NCI-H524 treated with DMSO at 0.1 percent for 48 hours (cell line): ENCODE data around the gene MAPKAPK2.
A peak's percentile ranks its signal among the peaks of the same experiment; 100 is the strongest.

ENCODE experiments used
- DNase-seq: peaks from one replicate; lab custom pipeline; 2025; lab: John Stamatoyannopoulos, UW

The MAPKAPK2 gene

DNA sequence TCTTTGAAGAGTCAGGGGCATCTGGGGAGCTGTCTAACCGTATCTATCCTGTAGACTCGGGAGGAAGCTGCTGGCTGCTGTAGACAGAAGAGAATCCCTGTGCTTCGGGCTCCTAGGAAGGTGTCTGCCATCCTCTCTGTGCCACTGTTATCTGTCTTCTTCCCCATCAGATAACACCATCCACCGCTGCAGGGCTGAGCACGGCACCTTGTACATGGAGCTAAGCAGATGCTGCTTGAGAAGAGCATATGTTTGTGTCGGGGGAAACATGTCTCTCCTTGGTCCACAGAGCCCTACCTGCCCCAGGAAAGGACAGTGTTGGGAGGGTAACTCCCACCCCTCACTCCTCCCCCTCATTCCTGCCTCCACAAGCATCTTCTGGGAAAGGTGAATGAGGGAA lies 1.4 kb upstream of the MAPKAPK2 start:
- DNase-seq: no peak

DNA sequence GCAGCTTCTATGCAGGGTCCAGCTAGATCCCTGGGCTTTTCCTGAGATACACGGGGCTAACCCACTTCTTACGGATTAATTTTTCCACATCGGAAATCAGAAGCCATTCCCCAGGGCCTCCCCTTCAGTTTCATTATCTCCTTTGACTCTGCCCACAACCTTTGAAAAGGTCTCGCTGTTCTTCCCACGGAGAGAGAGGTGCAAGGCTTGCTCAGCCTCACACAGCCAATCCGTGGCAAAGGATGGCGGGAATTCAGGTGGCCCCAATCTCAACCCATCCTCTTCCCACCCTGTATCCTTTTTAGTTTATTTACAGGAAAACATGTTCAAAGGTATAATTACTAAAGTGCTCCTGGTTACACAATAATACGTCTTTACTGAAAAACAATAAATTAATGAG lies 702 bp upstream of the MAPKAPK2 start:
- no peak for DNase-seq

DNA sequence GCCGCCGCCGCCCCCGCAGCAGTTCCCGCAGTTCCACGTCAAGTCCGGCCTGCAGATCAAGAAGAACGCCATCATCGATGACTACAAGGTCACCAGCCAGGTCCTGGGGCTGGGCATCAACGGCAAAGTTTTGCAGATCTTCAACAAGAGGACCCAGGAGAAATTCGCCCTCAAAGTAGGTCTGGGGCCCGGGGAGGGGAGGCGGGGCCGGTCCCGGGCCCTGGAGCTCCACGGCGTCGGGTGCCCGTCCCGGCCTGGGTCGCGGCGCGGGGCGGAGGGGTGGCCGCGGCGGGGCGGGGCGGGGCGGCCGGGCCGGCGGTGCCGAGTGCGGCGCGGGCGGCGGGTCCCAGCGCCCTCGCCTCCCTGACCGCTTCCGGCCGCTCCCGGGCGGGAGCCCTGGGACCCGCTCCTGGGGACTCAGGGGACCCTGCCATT lies 646 bp downstream of the MAPKAPK2 start:
- no peak for DNase-seq

DNA sequence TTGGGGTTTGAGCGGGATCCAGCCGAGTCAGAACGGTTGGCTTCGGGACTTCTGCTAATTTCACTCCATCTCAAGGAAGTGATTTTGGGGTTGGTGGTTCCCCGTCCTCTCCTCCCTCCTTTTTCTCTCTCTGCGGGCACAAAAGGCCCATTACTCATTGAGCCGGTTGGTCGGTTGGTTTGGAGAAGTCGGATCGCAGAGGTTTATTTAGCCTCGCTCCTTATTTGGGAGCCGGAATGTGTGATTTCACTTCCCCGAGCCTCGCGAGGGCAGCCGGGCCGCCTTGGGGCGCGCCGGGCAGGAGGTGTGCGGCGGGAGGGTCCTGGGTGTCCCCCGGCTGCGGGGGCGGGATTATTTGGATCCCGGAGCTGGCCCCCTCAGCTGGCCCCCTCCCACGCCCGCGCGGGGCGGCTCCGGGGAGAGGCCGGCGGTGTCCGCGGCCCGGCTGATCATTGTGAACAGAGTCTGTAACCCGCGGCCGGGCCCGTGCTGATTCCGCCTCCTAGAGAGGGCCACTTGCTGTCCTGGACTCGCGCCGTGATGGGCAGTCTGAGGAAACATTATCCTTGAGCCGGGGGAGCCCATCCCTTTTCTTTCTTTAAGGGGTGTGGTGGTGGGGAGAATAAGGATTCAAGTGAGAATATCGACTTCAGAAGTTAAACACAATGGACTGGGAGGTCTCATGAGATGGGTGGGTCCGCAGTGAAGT lies 1.2 kb downstream of the MAPKAPK2 start:
- DNase-seq: no peak

DNA sequence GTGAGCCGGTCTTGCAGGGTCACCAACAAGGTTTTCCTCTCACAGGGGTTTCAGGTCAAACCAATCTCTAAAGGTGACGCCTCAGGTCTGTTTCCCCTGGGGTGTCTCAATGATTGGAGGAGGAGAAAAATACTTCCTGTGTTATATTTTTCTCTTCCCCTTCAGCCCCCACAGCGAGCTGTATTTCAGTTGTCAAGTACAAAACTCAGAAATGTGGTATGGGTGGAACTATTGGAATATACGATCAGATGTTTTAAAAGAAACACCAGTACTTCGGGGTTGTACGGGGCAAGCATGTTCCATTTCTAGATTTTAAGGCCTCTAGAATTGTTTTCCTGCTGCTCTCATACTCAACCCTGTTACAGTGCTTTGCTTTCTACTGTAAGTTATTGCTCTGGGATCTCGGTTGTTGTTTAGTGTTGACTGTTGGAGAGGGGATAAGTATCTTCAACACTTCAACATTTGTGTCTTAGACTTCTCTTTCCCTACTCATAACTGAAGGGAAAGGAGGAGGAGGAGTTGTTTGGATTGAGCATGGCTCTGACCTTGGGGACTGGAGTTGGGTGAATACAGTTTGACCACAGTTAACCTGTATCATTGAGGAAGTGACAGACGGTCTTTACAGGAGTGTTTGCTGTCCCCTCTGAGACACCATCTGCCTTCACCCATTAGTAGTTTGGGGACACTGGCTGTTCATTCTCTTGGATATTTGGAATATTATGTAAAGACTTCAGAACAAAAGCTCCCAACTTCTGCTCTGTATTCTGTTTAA lies 2.0 kb downstream of the MAPKAPK2 start:
- DNase-seq: peak; percentile 61

DNA sequence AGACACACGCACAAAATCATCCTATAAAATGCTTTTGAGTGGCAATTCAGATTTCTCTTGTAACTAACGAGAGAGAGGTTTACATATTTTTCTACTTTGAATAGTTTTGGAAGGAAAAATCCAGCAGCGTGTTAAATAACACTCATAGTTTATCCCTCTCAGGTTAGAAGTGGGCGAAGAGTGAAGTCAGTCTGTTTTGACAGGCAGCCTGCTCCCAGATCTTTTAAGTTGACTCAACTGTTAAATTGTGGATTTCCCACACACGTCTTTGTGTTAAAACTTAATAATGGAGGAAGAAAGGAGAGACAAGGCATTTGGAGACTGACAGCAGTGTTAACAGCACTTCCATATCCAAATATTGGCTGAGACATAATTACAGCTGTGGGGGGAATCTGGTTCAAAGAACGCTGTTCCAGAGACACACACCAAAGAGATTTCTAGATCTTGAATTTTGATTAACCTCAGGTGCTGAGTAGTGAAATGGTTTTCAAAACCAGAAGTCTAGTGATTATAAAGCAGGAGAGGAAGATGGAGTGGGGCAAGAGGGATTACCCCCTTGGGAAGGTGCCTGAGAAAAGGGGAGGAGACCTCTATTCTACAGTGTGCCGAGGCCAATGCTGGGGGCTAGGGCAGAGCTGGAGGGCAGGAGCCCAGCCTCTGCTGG lies 2.7 kb downstream of the MAPKAPK2 start:
- DNase-seq: no peak

DNA sequence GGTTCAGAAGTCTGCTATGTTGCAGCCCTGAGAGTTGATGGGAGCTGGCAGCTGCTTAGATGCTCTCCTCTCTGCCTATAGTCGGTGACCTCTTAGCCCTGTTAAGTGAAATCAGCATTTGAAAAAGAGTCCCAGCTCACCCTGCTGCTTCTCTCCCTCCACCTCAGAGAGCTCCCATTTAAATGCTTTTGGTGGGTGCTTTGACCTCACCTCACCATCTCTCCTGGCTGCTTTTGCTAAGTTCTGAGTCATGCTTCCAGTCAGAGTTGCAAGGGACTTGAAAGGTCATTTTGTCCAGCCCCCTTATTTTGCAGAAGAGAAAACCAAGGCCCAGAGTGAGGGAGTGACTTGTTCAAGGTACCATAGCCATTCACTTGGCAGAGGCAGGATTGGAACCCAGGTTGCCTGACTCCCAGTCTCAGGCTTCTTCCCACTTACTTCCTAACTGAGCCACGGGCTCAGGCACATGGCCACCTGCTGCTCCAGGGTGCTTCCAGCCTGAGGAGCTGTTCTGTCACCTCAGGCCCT lies 3.3 kb downstream of the MAPKAPK2 start:
- DNase-seq: no peak

DNA sequence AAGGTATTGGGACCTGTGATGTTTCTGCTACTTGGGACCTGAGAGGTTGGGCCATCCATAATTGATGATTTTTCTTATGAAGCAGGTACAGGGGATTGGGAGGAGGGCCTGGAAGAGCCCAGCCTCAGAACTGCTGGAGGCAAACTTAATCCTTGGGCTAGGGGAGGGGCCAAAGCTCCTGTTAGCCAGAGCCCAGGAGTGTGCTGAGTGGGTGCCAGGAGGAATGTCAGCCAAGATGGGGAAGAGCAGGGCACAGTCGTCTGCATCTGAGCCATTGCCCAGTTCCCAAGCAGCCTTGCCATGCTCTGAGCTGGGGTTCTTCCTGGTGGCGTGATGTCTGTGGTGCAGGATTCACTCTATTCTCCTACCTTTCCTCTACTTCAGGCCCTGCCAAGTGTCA lies 5.8 kb downstream of the MAPKAPK2 start:
- no peak for DNase-seq

DNA sequence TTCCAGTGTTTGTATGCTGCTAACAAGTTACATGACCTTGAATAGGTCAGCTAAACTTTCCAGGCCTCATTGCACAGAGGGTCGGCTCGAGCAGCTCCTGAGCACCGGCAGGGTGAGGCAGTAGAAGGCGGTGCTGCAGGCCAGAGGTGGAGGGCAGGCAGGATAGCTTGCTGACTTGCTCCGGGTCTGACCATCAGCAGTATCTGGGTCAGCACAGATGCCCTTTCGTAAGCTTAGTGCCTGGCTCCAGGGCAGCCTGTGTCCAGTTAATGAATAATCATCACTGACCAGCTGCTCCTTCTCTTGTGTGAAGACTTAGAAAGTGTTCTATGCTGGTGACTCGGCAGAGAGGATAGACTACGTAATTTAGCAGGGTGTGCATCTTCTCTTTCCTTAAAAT lies 6.9 kb downstream of the MAPKAPK2 start:
- no peak for DNase-seq

DNA sequence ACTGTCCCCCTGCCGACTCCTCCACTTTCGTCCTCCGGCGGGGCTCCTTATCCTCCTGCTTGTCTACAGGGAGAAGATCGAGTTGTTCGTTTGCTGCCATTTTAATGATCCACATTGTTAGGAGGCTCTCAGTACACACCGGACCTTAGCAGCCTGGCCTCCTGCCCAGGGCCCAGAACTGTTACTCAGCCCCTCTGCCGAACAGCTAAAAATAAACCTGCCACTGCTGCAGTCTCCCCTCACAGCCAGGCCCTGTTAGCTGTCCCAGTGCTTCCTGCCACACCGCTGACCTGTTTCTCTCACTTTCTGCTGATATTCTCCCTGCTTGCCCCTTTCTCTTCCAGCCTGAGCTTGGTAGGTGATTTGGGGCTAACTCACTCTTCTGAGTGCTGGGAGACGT lies 8.3 kb downstream of the MAPKAPK2 start:
- no peak for DNase-seq

DNA sequence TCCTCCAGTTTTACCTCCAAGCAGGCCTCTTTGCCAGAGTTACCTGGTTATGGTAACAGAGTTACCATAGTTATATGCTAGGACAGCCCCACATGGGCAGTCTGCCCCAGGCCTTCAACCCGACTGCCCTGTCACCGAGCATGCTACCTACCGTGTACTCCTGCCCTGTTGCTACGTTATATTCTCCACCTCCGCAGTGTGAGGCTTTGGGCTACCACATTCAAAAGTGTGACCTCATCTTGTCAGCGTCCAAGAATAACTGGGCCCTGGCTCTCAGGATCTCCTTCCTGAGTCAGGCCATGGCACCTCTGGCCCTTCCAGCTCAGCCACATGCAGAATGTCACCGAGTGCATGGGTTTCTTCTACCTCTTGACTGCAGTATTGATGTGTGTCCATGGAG lies 8.9 kb downstream of the MAPKAPK2 start:
- DNase-seq: no peak

DNA sequence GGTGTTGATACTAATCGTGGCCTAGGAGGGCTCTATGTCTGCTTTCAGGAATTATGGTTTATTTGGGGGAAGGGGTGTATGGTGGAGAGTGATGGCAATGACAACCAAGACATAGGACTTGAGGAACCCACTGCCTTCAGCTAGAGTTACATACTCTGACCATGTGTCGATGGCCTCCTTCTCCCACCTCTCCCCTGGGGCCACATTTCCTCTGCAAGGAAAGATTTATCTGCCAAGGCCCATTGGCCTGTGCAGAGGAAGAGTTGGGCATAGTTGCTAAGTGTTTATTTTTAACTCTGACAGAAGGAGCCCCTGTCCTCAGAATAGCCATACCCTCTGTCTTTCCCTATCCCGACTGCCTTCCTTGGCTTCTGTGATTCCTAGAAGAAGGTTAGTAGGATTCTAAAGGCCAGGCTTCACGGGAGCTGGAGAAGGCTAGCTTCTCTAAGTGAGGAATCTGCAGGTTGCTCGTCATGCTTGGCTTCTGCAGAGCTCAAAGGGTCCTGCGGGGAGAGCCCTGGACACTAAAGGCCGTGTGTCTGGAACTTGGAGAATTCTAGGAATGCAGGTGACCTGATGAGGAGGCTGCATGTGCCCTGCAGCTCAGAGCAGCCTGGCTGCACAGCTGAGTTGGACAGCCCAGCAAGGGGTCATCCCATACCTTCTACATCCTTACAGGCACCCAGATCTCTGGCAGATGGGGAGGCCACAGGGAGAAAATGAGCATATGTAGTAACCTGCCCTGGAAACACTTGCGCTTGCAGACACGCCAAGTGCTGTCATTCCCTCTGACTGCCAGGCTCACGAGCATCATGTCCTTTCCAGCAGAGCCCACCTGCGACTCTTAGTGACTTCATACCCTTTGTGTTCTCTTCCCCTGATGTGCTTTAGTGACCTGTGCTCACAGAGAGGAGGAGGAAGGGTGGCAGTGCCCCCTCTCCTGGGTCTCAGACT lies 9.7 kb downstream of the MAPKAPK2 start:
- no peak for DNase-seq

DNA sequence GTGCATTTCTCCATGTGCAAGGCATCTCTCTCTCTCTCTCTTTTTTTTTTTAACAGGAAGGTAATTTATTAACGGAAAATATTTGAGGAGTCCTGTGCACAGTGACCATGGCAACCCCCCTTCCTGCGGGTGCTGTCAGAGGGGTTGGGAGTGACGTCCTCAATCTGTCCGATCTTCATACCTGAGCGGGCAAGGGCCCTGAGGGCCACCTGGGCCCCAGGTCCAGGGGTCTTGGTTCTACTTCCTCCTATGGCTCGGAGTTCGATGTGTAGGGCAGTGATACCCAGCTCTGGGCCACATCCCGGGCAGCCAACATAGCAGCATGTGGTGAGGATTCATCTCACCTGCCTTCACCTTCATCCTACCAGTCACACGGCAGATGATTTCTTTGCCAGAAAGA lies 11.0 kb downstream of the MAPKAPK2 start:
- DNase-seq: no peak

DNA sequence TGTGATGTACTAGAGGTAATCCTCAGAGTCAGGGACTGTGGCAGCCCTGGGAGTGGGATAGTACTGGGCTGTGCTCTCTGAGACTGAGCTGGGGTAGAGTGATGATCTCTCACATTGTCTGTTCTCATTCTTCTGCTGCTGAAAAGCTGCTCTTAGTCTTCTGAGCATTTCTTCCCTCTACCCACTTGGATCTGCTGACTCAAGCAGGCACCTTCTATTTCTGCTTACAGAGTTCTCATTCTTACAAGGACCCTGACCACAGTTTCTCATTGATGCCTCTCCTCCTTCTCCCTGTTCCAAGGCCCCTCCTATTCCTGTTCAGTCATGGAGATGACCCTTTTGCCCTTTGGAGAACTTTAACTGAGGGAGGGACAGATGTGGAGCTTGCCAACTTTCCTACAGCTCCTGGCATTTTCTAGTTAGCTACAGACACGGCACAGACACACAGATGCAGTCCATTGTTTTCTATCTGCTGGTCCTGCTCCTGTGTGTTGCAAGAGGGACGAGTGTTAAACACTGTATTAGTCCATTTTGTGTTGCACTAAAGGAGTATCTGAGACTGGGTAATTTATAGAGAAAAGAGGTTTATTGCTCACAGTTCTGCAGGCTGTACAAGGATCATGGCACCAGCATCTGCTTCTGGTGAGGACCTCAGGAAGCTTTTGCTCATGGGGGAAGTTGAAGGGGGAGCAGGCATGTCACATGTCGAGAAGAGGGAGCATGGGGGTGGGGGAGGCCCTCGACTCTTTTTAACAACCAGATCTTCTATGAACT lies 12.3 kb downstream of the MAPKAPK2 start:
- no peak for DNase-seq

DNA sequence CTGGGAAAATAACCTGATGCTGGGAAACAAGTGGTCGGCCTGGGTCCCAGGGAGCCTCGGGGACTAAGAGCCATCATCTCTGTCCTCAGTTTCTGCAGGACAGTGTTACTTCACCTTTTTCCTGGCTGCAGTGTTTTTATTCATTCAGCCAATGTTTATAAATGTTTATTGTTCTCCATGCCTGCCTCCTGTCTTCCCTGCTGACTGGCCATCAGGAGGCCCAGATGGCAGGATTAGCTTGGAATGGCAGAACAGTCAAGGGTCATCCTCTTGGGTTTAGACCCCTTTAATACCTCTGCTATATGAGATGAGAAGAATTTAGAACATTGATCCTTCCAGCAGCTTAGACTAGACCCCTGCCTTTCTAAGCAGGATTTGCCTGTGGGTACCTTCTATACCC lies 13.3 kb downstream of the MAPKAPK2 start:
- peak; percentile 31 for DNase-seq

DNA sequence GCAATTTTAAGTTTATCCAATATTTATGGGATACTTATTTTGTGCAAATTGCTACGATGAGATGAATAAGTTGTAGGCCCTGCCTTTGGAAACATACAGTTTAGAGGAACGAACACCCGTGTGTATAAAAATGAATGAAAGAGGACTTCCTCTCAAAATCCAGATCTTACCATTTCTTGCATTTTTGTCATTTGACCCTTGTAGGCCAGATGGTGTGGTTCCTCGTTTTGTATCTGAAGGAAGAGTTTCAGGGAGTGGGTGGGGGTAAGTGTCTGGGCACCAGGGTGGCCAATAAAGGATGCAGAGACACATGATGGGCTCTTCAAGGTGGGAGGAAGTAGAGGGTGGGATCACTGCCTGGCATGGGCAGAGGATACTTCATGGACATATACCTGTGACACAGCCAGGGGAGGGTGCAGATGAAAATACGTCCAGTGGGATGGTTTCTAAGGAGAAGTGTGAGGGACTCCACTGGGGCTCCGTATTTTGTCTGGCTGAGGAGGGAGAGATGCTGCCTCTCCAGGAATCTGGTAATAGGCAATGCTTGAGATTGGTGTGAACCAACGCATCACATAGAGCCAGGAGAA lies 14.4 kb downstream of the MAPKAPK2 start:
- no peak for DNase-seq

DNA sequence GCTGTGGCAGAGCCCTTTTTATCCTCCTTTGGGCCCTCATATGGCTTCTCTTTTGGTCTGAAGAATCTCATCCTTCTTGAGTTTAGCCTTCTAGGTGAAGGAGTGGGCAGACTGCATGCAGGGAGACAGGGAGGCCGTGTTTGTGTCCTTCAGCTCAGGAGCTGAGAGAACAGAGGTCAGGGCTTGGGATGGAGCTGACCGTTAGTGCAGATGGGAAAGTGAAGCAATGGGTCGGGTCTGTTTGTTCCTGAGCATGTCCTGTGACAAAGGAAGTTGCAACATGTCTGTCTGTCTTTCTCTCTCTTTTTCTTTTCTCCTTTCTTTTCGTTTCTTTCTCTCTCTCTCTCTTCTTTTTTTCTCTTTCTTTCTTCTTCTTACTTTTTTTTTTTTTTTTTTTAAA lies 14.9 kb downstream of the MAPKAPK2 start:
- DNase-seq: no peak

DNA sequence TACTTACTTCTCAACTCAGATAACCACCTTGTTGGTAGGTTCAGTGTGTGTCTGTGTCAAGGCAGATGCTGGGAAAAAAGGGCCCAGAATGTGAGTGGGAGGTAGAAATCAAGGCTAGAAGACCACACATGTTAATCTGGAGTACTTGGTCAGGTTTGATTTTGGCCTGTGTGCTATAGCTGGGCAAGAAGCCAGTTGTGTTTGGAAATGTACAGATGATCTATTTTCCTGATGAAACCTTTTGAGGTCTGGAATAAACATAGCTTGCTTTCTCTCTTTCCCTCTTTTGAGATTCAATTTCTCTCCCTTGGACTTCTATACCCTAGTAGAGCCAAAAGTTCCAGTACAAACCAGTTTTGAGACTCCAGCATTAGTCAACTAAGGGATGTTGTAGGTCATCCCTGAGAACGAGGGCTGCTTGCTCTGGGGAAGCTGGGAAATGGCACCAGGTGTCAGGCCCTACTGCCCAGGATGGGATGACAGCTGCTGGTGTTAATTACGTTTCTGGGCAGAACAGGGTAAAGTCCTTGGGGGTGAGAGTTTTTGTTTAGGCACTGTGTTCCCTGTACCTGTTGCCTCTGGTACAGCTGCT lies 15.8 kb downstream of the MAPKAPK2 start:
- DNase-seq: peak; percentile 83

DNA sequence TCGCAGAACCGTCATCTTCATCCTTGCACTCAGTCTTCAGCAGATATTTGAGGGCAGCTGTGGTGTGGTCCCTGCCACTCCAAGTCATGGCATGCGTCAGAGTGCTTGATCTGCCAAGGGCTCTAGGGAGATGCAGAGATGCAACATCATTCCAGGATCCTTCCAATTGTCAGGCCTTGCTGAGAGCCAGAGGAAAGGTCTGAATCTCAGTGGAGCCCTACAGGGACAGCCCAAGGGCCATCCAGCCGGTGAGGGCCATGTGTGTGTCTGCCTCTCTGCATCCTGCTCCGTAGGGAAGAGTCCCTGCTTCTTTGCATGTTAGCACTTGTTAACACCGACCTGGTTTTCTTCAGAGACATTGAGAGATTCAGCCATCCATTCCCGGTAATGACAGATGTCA lies 17.6 kb downstream of the MAPKAPK2 start:
- no peak for DNase-seq

DNA sequence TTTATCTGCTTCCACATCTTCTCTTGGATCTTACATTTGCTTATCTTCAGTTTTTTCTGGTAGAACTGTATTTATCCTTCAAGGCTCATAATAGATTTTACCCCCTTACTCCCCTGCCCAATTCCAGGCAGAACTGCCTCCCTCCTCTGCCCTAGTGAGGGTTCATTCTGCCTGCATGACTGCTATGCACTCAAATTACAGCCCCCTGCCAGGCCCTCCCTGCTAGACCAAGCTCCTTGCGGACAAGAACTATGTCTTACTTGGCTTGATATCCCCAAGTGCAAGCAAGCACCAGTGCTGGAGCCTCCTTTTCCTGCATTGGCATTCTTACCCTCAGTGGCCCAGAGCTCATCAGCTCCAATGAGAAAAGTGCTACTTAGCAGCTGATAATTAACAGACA lies 18.1 kb downstream of the MAPKAPK2 start:
- no peak for DNase-seq
